Left ventricle myocardium inferior (tissue), 1 donor: ENCODE measurements around the gene NR1D2. TPM values are rescaled to one million over a fixed set of nuclear protein-coding genes. Genes with fewer than 3 reads are reported as not detected.

Source experiments
- DNase-seq: peaks from one replicate; pipeline ENCODE4 v3.0.0-alpha.2; 2020
- H3K27ac ChIP-seq: fragments of 200-600 bp; replicated peaks from 2 replicates; pipeline ENCODE4 v1.8.0; 2021
- H3K27me3 ChIP-seq: fragments of 200-600 bp; 2 replicates; pipeline ENCODE4 v1.8.0; 2021; ENCODE audit warnings: low read depth
- H3K36me3 ChIP-seq: fragments of 200-600 bp; 2 replicates; pipeline ENCODE4 v1.8.0; 2021
- H3K4me1 ChIP-seq: fragments of 200-600 bp; 2 replicates; pipeline ENCODE4 v1.8.0; 2021
- H3K4me3 ChIP-seq: fragments of 200-600 bp; 2 replicates; pipeline ENCODE4 v1.8.0; 2021; ENCODE audit warnings: mild to moderate bottlenecking, moderate library complexity
- H3K9me3 ChIP-seq: fragments of 200-600 bp; replicated peaks from 2 replicates; pipeline ENCODE4 v1.8.0; 2021
- CTCF ChIP-seq: fragments of 200-600 bp; IDR thresholded peaks from 2 replicates; pipeline ENCODE4 v1.8.0; 2021; ENCODE audit warnings: antibody characterized with exemption, mild to moderate bottlenecking, borderline replicate concordance
- intact Hi-C: fragments of 100-400 bp; cut with micrococcal nuclease; formaldehyde crosslinking; loops from one replicate; pipeline ENCODE4 v1.11.0; 2022
- total RNA-seq: library from RNA; stranded (reverse); fragmentation: NEBNext Ultra II Directional; extraction: Animal tissue kit (Norgen Biotek cat#: 25700); gene quantifications from one replicate; pipeline ENCODE4 v1.2.1, GENCODE V29; 2021
- donor health status: DM: no; HTN: yes; CAD: no; lungs with severe emphysema.

Gene NR1D2
- total RNA-seq, 1 donor from 2014 or later, result 43.5 TPM

GRCh38 chr3:23984934-23985333, 39.8 kb downstream of the NR1D2 start:
- Histone ChIP-seq H3K4me3 (no peak overlapping the region), H3K36me3 (no peaks in the 10 kb centered on the region), H3K27me3 (no peaks in the 10 kb centered on the region), H3K27ac (no peak overlapping the region), H3K9me3 (no peaks in the 10 kb centered on the region), H3K4me1 (peaks cover 26% of the 10 kb centered on the region)
- DNase-seq, result no peak
- no peak for TF ChIP-seq CTCF
- intact Hi-C loops, result no loop called here

GRCh38 chr3:23985747-23986544, 40.9 kb downstream of the NR1D2 start:
- no peak for DNase-seq

GRCh38 chr3:23987356-23987755, 42.3 kb downstream of the NR1D2 start:
- intact Hi-C loops, result no loop called here
- no peaks in the 10 kb centered on the region for H3K36me3 ChIP-seq
- H3K27me3 ChIP-seq, result no peaks in the 10 kb centered on the region
- no peak for TF ChIP-seq CTCF
- no peak overlapping the region for H3K4me3 ChIP-seq
- DNase-seq, result no peak
- no peak overlapping the region for H3K27ac ChIP-seq
- no peaks in the 10 kb centered on the region for H3K9me3 ChIP-seq
- peaks cover 4% of the 10 kb centered on the region for H3K4me1 ChIP-seq

More at GRCh38 chr3:23985747-23986544, 40.9 kb downstream of the NR1D2 start:
- H3K9me3 ChIP-seq, result no peaks in the 10 kb centered on the region
- H3K36me3 ChIP-seq, result no peaks in the 10 kb centered on the region
- no peak for TF ChIP-seq CTCF
- no peak overlapping the region for H3K4me3 ChIP-seq
- intact Hi-C loops, result no loop called here
- H3K27me3 ChIP-seq, result no peaks in the 10 kb centered on the region
- no peak overlapping the region for H3K27ac ChIP-seq
- peaks cover 16% of the 10 kb centered on the region for H3K4me1 ChIP-seq

GRCh38 chr3:23991306-23991682, 46.2 kb downstream of the NR1D2 start:
- intact Hi-C loops, result no loop called here
- no peaks in the 10 kb centered on the region for H3K27me3 ChIP-seq
- no peak overlapping the region for H3K4me3 ChIP-seq
- H3K36me3 ChIP-seq, result no peaks in the 10 kb centered on the region
- H3K27ac ChIP-seq, result no peak overlapping the region
- H3K4me1 ChIP-seq, result peaks cover 22% of the 10 kb centered on the region
- H3K9me3 ChIP-seq, result no peaks in the 10 kb centered on the region
- DNase-seq, result no peak
- TF ChIP-seq CTCF, result no peak

GRCh38 chr3:23991683-23992628, 46.9 kb downstream of the NR1D2 start:
- H3K4me1 ChIP-seq, result peaks cover 22% of the 10 kb centered on the region
- H3K36me3 ChIP-seq, result no peaks in the 10 kb centered on the region
- intact Hi-C loops, result no loop called here
- H3K27ac ChIP-seq, result no peak overlapping the region
- TF ChIP-seq CTCF, result no peak
- no peaks in the 10 kb centered on the region for H3K27me3 ChIP-seq
- no peak overlapping the region for H3K4me3 ChIP-seq
- DNase-seq, result no peak
- no peaks in the 10 kb centered on the region for H3K9me3 ChIP-seq
